Neutrophil (primary cell): ENCODE results near the gene TBC1D5.

Source experiments
- H3K27ac ChIP-seq: fragments of 200-600 bp; sonication (generic); 2 replicates; pipeline ENCODE4 v1.5.1; 2016; ENCODE audit warnings: mild to moderate bottlenecking, moderate library complexity
- H3K27me3 ChIP-seq: fragments of 200-600 bp; sonication (generic); 2 replicates; pipeline ENCODE4 v1.6.0; 2016; ENCODE audit warnings: mild to moderate bottlenecking
- H3K36me3 ChIP-seq: fragments of 200-600 bp; sonication (generic); 2 replicates; pipeline ENCODE4 v1.5.1; 2017
- H3K4me1 ChIP-seq, 2 experiments: fragments of 200-600 bp in 1 of 2; sonication (generic) in 1 of 2; 1 replicate in 1 of 2; 2 replicates in 1 of 2; pipeline versions ENCODE4 v1.5.1 to v1.6.1; 2013 to 2016; ENCODE audit warnings: low read depth in 1 of 2, low read length in 1 of 2, mild to moderate bottlenecking in 1 of 2, moderate library complexity in 1 of 2; ENCODE audit not compliant: control insufficient read depth in 1 of 2, insufficient read depth in 1 of 2
- H3K4me3 ChIP-seq, 2 experiments: fragments of 200-600 bp in 1 of 2; sonication (generic) in 1 of 2; 1 replicate in 1 of 2; 2 replicates in 1 of 2; pipeline ENCODE4 v1.5.1; 2013 to 2016; ENCODE audit warnings: low read depth in 1 of 2, low read length in 1 of 2, mild to moderate bottlenecking in 1 of 2, moderate library complexity in 1 of 2
- H3K9me3 ChIP-seq: fragments of 200-600 bp; sonication (generic); 2 replicates; pipeline ENCODE4 v1.5.1; 2016
- CTCF ChIP-seq: fragments of 200-600 bp; sonication (generic); IDR thresholded peaks from 2 replicates; pipeline ENCODE4 v1.5.1; 2016; ENCODE audit warnings: antibody characterized with exemption

TBC1D5 gene

GRCh38 chr3:17529677-17530076 is 212.8 kb downstream of the TBC1D5 start:
- no peaks in the 10 kb centered on the region for H3K9me3 ChIP-seq
- no peaks in the 10 kb centered on the region for H3K36me3 ChIP-seq
- no peaks in the 10 kb centered on the region for H3K27me3 ChIP-seq
- H3K4me3 ChIP-seq, result no peak overlapping the region
- no peaks in the 10 kb centered on the region for H3K4me1 ChIP-seq
- no peak for TF ChIP-seq CTCF
- no peak overlapping the region for H3K27ac ChIP-seq

DNA sequence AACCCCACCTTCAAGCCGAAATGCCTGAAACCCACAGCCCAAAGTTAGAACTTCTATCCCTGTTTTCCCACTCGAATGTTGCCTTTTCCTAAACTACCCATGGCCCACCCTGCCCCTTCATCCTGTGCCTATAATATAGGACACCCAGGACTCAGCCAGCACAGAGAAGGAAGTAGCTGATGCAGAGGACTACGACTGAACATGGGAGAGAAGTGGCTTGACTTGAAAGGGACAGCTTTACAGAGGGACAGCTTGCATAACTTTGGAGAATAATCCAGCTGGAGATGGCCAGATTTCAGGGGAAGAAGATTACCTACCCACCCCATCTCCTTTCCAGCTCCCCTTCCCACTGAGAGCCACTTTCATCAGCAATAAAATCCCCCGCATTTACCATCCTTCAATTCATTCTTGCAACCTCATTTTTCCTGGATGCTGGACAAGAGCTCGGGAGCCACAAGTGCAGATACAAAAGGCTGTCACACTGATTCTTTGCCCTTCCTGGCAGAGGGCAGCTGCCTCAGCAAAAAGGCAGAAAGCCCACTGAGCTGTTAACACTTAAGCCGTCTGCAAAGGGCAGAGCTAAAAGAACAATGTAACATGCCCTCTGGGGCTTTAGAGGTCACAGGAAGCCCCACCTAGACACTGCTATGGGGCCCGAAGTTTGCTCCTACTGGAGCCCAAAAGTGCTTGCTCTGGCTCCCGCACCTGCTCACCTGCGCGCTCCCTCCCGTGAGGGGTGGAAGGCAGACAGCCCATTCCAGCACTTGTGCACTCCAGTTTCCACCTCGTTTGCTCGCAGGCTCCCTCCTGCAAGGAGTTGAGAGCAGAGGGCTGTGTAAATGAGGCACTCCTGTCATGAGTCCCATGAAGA is 224.0 kb downstream of the TBC1D5 start:
- H3K4me1 ChIP-seq, result no peaks in the 10 kb centered on the region
- H3K27ac ChIP-seq, result no peak overlapping the region
- TF ChIP-seq CTCF, result no peak
- no peak overlapping the region for H3K4me3 ChIP-seq
- no peaks in the 10 kb centered on the region for H3K27me3 ChIP-seq
- H3K36me3 ChIP-seq, result peaks cover 3% of the 10 kb centered on the region
- H3K9me3 ChIP-seq, result no peaks in the 10 kb centered on the region

DNA sequence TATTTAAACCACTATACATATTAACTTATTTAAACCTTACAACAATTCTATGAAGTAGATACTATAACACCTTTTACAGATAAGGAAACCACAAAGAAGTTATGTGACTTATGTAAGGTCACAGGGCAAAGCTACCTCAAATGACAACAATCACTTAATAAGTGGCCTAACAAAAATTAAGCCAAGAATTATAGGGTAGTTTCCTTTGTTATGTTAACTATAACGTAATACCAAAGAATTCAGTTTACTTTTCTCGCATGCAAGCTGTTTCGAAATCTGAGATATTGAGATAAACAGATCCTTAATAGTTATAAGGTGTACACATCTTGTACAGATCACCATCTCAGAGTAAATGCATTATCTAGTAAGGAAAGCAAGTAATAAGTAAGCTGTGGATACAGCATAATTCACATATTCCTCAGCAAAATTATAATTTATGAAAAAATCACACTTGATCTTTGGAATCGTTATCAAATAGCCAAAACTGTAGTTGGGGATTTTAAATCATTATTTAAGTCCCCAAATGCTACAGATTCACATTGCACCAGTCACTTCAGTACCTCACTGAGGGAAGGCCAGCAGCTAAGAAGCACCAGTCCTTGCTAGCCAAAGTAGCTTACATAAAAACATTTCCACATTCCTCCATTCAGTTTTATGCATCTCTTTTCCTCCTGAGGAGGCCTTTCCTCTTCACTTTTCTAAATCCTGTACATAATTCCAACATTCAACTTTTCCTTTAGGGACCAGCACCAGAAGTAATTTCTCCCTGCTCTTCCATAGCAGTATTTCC is 226.8 kb downstream of the TBC1D5 start:
- Histone ChIP-seq H3K36me3 (peaks cover 3% of the 10 kb centered on the region), H3K4me3 (no peak overlapping the region), H3K4me1 (no peaks in the 10 kb centered on the region), H3K27me3 (no peaks in the 10 kb centered on the region), H3K9me3 (no peaks in the 10 kb centered on the region), H3K27ac (no peak overlapping the region)
- no peak for TF ChIP-seq CTCF

- Histone ChIP-seq H3K4me3 (no peak overlapping the region), H3K9me3 (no peaks in the 10 kb centered on the region), H3K4me1 (no peaks in the 10 kb centered on the region), H3K36me3 (peaks cover 3% of the 10 kb centered on the region), H3K27ac (no peak overlapping the region), H3K27me3 (no peaks in the 10 kb centered on the region)
- TF ChIP-seq CTCF, result no peak
Measured at GRCh38 chr3:17514597-17514996, 227.8 kb downstream of the TBC1D5 start.

- Histone ChIP-seq H3K4me1 (no peaks in the 10 kb centered on the region), H3K27me3 (no peaks in the 10 kb centered on the region), H3K9me3 (no peaks in the 10 kb centered on the region), H3K27ac (no peak overlapping the region), H3K36me3 (peaks cover 7% of the 10 kb centered on the region), H3K4me3 (no peak overlapping the region)
- TF ChIP-seq CTCF, result no peak
Measured at GRCh38 chr3:17510265-17510664, 232.2 kb downstream of the TBC1D5 start.
